Amygdala (tissue), 56 donors: ENCODE results near the gene CHAF1A.

ENCODE experiments used
- DNase-seq, 56 donors: peaks; one replicate each; lab custom pipeline; 2025; lab: John Stamatoyannopoulos, UW

CHAF1A gene

GRCh38 chr19:4431808-4432674 lies 29.6 kb downstream of the CHAF1A start:
- DNase-seq, result peak in 12 of 56 donors; percentile 9 to 52 (median 15)

GRCh38 chr19:4432918-4433506 lies 30.6 kb downstream of the CHAF1A start:
- DNase-seq, result no peak

GRCh38 chr19:4434391-4434790 lies 32.0 kb downstream of the CHAF1A start:
- peak in 1 of 56 donors; percentile 2 for DNase-seq

GRCh38 chr19:4436231-4436630 lies 33.8 kb downstream of the CHAF1A start:
- no peak for DNase-seq

DNA sequence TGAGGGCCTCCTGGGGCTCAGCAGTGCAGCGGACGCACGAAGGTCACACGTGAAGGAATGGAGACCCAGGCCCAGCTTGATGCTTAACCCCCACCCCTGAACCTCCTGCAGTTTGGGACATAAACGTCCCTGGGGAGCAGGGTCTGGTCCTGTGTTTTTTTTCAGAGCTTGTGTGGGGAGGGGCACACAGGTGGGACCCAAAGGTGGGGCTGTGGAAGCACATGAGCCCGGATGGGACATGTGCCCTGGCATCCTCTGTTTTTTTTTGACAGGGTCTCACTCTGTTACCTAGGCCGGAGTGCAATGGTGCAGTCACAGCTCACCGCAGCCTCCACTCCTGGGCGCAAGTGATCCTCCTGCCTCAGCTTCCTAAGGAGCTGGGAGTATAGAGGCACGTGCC lies 34.7 kb downstream of the CHAF1A start:
- no peak for DNase-seq

GRCh38 chr19:4439243-4439642 lies 36.8 kb downstream of the CHAF1A start:
- DNase-seq, result peak in 12 of 56 donors; percentile 9 to 42 (median 19)

GRCh38 chr19:4441994-4442818 lies 39.8 kb downstream of the CHAF1A start:
- DNase-seq, result no peak

DNA sequence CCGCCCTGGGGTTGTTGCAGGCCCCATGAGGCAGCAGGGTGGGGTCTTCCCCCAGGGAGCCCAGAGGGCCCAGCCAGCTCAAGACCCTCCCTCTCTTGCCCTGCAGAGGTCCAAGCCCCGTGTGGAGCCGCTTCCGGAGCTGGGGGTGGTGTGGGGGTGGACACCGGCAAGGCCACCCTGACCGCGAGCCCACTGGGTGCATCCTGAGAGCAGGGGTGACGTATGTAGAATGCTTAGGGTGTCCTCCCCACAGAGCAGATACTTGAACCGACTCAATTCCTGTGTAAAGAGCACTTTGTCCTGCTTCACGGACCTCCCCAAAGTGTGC lies 40.3 kb downstream of the CHAF1A start:
- DNase-seq, result no peak

GRCh38 chr19:4443188-4443587 lies 40.7 kb downstream of the CHAF1A start:
- DNase-seq, result no peak

- DNase-seq, result no peak
Measured at GRCh38 chr19:4443966-4444764, 41.7 kb downstream of the CHAF1A start.

DNA sequence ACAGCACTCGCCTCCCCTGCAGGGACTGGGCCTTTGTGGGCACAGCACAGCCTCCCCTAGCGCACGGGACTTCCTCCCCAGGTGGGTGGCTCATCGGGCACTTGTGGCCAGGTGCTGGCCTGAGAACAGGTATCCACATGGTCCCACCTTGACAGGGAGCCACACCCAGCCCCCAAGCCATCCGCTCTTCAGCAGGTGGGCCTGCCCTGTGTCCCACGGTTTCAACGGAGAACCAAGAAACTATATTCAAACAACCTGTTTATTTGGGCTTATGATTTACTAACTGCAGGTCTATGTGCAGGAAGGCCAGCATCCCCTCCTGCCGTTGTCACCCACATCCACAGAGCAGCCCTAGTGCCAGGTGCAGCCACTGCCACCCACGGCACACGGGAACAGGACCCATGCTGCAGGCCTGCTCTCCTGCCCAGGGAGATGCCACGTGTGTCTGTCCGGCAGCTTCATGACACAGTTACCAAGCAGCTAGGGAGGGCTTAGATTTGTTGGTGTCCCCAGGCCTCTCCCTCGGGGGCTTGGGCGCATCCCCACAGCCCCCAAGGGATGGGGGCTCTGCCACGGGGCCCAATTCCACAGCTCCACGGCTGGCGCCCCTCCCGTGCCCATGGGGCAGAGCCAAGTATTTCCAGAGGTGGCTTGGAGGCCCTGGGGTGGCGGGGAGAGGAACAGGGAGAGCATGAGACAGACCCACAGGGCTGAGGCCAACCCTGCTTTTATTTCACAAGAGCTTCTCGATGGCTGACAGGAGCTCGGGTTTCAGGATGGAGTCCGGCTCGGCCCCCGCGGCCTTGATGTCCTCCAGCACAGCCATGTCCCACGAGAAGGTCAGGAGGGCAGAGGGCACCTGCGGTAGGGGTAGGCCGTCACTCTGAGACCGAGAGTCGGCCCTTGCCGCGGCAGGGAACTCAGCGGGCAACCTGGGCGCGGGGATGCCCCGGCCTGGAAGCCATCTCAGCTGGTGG lies 42.6 kb downstream of the CHAF1A start:
- DNase-seq, result no peak

DNA sequence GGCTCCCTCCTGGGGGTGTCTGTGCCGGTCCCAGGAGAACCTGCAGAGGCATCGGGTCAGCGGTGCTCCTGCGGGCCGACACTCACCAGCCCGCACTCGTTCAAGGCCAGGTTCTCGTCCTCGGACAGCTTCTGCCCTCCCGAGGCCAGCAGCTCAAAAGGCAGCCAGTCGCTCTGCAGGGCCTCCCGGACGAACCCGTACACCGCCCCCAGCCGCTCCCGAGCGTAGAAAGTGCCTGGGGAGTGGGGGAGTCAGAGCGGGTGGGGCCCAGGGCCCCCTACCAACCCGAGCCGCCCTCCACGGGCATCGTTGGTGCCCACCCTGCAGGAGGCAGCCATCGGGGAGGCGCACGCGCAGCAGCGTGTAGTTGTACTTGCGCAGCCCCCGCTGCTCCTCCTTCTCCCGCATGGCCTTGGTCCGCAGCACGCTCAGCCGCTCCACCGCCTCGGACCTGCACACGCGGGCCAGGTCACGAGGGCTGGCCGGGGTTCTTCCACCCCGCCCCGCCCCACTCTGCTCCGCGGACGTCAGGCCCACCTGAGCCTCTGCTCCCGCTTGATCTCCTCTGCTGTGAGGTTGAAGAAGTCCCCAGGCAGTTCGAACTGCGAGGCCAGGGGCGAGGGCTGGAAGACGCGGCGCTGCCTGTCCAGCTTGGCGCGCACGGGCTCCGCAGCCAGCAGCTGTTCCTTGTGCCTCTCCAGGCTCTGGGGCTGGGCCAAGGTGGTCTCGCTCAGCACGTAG lies 43.7 kb downstream of the CHAF1A start:
- no peak for DNase-seq

- DNase-seq, result no peak
Measured at GRCh38 chr19:4446704-4447200, 44.3 kb downstream of the CHAF1A start.

GRCh38 chr19:4447327-4448146 lies 45.1 kb downstream of the CHAF1A start:
- DNase-seq, result no peak

DNA sequence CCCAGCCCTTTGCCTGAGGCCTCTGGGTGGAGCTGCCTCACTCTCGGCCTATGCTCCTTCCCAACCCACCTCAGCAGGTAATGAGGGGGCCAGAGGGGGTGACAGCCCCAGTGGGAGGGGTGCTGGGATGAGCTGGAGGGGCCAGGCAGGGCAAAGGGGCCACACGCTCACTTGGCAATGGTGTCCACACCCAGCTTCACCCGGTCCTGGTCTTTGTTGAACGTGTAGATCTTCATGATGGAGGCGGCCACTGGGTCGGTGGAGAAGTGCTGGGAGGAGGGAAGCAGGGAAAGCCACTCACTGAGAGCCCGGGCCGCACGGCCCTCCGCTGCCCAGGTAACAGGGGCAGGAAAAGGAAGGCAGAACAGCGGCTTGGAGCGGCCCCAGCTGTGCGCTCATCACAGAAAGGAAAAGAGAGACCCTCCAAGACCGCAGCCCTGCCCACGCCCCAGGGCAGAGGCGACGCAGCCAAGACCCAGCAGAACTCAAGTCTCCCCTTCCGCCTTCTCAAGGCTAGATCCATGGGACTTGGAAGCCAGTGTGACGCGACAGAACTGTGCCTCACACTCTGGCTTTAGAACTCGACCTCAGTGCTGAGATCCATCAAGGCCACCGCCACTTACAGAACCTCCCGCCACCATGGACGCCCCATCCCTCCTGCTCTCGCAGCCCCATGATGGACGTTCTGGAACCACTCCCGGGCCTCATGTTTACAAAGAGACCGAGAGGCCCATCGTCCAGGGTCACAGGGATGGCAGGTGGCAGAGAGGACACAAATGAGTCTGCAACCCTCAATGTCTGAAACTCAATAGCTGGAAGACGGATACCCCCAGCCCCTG lies 45.9 kb downstream of the CHAF1A start:
- no peak for DNase-seq

DNA sequence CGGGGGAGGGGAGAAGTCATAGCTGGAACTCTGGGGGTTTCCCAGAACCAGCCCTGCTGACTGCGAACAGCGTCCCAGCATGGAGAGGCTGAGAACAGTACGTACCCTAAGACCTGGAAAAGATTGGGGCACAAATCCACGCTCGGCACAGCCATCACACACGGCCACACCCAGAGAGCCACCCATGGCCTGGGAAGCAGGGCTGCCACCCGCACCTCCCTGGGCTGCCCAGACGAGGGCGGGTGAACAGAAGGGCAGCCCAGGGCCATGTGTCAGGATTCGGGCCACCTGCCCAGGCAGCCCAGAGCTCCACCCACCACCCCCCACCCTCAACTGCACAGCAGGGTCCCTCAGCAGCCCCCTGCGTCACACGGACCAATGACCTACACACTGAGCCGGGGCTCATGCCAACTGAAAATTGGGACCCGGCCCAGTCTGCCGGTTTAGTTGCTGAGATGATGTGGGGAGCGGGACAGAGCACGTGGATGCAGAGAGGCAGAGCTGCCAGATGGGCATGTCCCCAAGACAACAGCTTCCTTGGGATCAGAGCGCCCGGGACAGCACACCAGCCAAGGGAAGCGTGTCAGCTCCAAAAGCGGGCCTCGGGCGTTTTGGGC lies 46.7 kb downstream of the CHAF1A start:
- DNase-seq, result peak in 52 of 56 donors; percentile 15 to 89 (median 70)
